Measurements from ENCODE around the gene GCK. TPM values are rescaled to one million over a fixed set of nuclear protein-coding genes. Genes with fewer than 3 reads are reported as not detected.

Gene GCK
- polyA plus RNA-seq, 1 experiment: 0.35 TPM

DNA sequence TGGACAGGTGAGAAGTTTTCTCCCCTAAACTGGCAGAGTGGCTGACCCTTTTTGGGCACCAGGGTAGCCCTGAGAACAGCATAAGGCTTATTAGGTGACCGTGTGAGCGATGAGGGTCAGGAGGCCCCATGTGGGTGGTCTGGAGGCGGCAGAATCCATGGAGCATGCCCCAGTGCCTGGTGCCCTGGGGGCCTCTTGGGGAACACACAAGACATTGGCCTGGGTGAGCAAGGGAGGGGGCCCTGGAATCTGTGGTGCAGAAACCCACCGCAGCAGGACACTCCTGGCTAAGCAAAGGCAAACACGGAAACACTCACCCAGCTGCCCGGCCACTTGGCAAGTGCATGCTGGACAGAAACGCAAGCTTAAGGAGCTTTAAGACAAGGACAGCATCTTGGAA lies 41.0 kb upstream of the GCK start:
- DNase-seq (ENCODE audit: low read depth, low spot score): no peak
- ChIA-PET CTCF (no interaction called here), POLR2A (no interaction called here)
- peaks cover 44% of the 10 kb centered on the region for H3K27me3 ChIP-seq (ENCODE audit: control insufficient read depth, insufficient read depth, low read length)
- H3K9me3 ChIP-seq (ENCODE audit: control insufficient read depth, insufficient read depth, low read length): no peaks in the 10 kb centered on the region; the same call in 1 of the 2 replicates
- TF ChIP-seq, protein P1, sequence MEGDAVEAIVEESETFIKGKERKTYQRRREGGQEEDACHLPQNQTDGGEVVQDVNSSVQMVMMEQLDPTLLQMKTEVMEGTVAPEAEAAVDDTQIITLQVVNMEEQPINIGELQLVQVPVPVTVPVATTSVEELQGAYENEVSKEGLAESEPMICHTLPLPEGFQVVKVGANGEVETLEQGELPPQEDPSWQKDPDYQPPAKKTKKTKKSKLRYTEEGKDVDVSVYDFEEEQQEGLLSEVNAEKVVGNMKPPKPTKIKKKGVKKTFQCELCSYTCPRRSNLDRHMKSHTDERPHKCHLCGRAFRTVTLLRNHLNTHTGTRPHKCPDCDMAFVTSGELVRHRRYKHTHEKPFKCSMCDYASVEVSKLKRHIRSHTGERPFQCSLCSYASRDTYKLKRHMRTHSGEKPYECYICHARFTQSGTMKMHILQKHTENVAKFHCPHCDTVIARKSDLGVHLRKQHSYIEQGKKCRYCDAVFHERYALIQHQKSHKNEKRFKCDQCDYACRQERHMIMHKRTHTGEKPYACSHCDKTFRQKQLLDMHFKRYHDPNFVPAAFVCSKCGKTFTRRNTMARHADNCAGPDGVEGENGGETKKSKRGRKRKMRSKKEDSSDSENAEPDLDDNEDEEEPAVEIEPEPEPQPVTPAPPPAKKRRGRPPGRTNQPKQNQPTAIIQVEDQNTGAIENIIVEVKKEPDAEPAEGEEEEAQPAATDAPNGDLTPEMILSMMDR (IDR thresholded peaks at IDR 0.05; ENCODE audit: low read depth, low read length): no peak
- H3K27ac ChIP-seq (ENCODE audit: low read depth, low read length): no peak overlapping the region
- no peak overlapping the region for H3K4me3 ChIP-seq (ENCODE audit: low read depth, low read length)

DNA sequence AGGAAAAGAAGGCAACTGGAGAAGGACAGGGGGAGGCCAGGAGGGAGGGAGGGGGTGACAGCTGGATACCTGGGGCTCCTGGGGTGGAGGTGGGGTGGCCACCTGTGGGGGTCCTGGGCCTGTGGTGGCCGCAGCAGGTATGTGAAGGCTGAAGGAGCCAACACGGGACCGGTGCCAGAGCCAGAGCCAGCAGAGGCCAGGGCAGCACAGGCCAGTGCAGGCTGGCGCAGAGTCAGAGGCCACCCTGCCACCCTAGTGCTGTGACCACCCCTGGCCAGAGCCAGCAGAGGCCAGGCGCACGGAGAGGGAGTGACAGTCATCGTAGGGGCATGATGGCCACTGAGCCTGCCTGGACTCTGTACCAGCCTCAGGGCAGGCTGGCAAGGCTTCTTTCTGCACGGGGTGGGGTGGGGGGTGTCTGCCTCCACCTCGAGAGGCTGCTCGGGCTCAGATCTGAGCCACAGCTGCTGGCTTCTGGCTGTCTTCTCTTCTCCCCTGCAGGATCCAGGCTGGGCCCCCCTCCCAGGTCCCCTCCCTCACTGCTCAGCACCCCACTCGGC lies 40.4 kb upstream of the GCK start:
- no peak for DNase-seq (ENCODE audit: low read depth, low spot score)
- H3K9me3 ChIP-seq (ENCODE audit: control insufficient read depth, insufficient read depth, low read length): no peaks in the 10 kb centered on the region; the same call in 1 of the 2 replicates
- peaks cover 51% of the 10 kb centered on the region for H3K27me3 ChIP-seq (ENCODE audit: control insufficient read depth, insufficient read depth, low read length)
- ChIA-PET POLR2A (no interaction called here), CTCF (no interaction called here)
- no peak overlapping the region for H3K4me3 ChIP-seq (ENCODE audit: low read depth, low read length)
- TF ChIP-seq, protein P1 (IDR thresholded peaks at IDR 0.05; ENCODE audit: low read depth, low read length): no peak
- H3K27ac ChIP-seq (ENCODE audit: low read depth, low read length): no peak overlapping the region

- DNase-seq (ENCODE audit: low read depth, low spot score): no peak
- no peak overlapping the region for H3K27ac ChIP-seq (ENCODE audit: low read depth, low read length)
- ChIA-PET POLR2A (no interaction called here), CTCF (interaction anchor here (0.7 kb wide), 1 partner anchor 8 kb away, joined by 3 read pairs; no protein-coding TSS in a partner anchor)
- TF ChIP-seq, protein P1 (IDR thresholded peaks at IDR 0.05; ENCODE audit: low read depth, low read length): no peak
- H3K27me3 ChIP-seq (ENCODE audit: control insufficient read depth, insufficient read depth, low read length): peaks cover 54% of the 10 kb centered on the region
- H3K9me3 ChIP-seq (ENCODE audit: control insufficient read depth, insufficient read depth, low read length): no peaks in the 10 kb centered on the region; the same call in 1 of the 2 replicates
- no peak overlapping the region for H3K4me3 ChIP-seq (ENCODE audit: low read depth, low read length)
Measured at GRCh38 chr7:44228571-44229350, 39.5 kb upstream of the GCK start.

DNA sequence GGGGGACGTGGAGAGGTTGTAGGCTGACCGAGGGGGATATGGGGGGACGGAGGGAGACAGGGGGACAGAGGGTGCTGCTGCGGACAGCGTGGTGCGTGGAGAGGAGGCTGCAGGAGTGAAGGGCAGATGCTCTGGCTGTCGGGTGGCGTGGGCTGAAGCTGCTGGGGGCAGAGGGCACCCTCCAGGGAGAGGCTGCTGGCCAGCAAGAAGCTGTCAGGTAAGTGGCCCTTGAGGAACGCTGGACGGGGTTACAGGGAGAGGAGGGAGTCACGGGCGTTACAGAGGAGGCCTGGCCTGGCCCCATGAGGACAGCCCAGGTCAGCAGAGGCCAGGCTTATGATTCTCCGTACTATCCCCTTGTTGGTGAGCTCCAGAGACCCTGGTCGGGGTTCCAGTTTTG lies 38.7 kb upstream of the GCK start:
- Histone ChIP-seq H3K9me3 (ENCODE audit: control insufficient read depth, insufficient read depth, low read length) (no peaks in the 10 kb centered on the region; the same call in 1 of the 2 replicates), H3K27ac (ENCODE audit: low read depth, low read length) (no peak overlapping the region), H3K27me3 (ENCODE audit: control insufficient read depth, insufficient read depth, low read length) (peaks cover 54% of the 10 kb centered on the region), H3K4me3 (ENCODE audit: low read depth, low read length) (no peak overlapping the region)
- CTCF ChIA-PET: interaction anchor here (0.7 kb wide), 1 partner anchor 9 kb away, joined by 3 read pairs; no protein-coding TSS in a partner anchor
- DNase-seq (ENCODE audit: low read depth, low spot score): no peak
- TF ChIP-seq, protein P1 (IDR thresholded peaks at IDR 0.05; ENCODE audit: low read depth, low read length): no peak
- POLR2A ChIA-PET: no interaction called here

DNA sequence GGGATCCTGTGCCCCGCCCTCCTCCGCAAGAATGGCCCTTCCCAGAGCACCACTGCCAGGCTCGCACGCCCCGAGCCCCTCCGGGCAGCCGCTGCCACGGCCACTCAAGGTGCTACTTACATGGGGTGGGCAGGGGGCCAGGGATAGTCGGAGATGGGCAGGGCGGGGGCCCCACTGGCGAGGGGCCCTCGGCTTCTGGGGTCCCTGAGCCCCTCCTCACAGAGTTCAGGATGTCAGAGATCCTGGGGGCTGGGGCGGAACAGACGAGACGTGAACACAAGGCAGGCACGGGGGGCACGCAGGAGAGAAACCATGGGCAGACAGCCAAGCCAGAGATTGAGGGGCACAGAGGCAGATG lies 37.1 kb upstream of the GCK start:
- Histone ChIP-seq H3K4me3 (ENCODE audit: low read depth, low read length) (no peak overlapping the region), H3K27ac (ENCODE audit: low read depth, low read length) (no peak overlapping the region), H3K27me3 (ENCODE audit: control insufficient read depth, insufficient read depth, low read length) (peaks cover 51% of the 10 kb centered on the region), H3K9me3 (ENCODE audit: control insufficient read depth, insufficient read depth, low read length) (no peaks in the 10 kb centered on the region; the same call in 1 of the 2 replicates)
- ChIA-PET POLR2A (no interaction called here), CTCF (interaction anchor here (0.6 kb wide), 1 partner anchor 8 kb away, joined by 5 read pairs; no protein-coding TSS in a partner anchor)
- TF ChIP-seq, protein P1 (IDR thresholded peaks at IDR 0.05; ENCODE audit: low read depth, low read length): no peak
- DNase-seq (ENCODE audit: low read depth, low spot score): no peak

Measured in AG04450 (cell line).